ENCODE results near the gene GMPPA.

The GMPPA gene

DNA sequence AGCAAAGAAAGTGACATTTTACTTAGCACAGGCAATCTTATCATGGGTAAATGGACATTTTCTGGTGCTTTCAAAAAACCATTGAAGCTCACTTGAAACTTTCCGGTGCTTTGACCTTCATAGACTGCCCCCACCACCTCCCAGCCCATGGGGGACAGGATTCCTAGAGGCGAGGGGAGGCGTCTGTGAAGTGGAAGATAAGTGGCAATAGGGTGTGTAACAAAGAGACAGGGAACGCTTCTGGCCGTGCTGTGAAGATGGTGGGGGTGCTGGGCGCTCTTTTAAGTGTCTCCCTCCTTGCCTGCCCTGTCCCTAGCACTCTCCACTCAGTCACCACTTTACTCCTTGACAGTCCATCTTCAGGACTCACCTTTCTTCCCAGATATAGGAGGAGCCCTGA is 23.4 kb upstream of the GMPPA start:
- Mint-ChIP-seq H3K4me3 (no peak overlapping the region), H3K36me3 (ENCODE audit: low read depth) (no peaks in the 10 kb centered on the region), H3K27ac (no peak overlapping the region), H3K27me3 (ENCODE audit: low read depth) (peaks cover 3% of the 10 kb centered on the region), H3K9me3 (no peaks in the 10 kb centered on the region), H3K4me1 (ENCODE audit: low read depth) (peaks cover 3% of the 10 kb centered on the region)

DNA sequence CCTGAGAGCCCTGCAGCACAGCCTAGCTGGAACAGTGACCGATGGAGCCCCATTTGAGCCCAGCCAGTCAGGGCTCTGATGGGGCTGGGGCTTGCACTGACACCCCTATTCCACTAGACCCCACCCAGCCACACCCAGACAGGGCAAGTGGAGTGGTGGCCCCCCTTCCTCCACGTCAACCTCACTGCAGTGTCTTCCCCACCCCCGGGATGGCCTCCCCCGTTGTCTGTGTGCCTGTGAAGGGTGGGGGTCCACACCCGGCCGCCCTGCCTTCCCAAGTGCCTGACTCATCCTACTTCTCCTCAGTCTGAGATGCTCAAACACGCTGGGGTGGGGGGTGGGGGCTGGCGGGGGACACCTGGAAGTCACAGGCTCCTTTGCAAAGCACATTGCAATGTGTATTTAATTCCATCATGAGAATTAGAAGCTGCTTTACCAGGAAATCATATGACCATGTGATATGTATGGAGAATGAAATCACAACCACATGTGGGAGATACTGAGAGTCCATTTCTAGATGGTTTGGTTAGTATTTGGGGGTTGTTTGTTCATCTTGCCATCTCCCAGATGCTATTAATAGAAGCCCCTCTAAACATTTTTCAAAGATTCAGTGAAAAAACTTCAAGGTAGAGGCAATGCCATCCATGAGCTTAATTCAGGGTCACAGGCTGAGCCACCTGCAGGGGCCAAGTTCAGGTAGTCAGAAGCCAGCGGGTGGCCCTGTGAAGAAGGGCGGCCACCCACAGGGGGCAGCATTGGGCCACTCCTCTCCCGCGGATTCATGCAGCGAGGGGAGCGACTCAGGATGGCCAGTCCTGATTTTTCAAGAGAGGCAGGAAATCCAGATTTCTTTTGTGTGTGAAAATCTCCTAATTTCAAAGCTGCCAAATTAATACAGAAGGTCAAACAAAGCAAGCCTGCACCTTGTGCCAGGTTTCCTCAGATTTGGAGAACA is 22.7 kb upstream of the GMPPA start:
- peaks cover 3% of the 10 kb centered on the region for H3K27me3 Mint-ChIP-seq (ENCODE audit: low read depth)
- no peak overlapping the region for H3K4me3 Mint-ChIP-seq
- peaks cover 3% of the 10 kb centered on the region for H3K4me1 Mint-ChIP-seq (ENCODE audit: low read depth)
- H3K9me3 Mint-ChIP-seq = no peaks in the 10 kb centered on the region
- H3K36me3 Mint-ChIP-seq (ENCODE audit: low read depth) = no peaks in the 10 kb centered on the region
- H3K27ac Mint-ChIP-seq = no peak overlapping the region

DNA sequence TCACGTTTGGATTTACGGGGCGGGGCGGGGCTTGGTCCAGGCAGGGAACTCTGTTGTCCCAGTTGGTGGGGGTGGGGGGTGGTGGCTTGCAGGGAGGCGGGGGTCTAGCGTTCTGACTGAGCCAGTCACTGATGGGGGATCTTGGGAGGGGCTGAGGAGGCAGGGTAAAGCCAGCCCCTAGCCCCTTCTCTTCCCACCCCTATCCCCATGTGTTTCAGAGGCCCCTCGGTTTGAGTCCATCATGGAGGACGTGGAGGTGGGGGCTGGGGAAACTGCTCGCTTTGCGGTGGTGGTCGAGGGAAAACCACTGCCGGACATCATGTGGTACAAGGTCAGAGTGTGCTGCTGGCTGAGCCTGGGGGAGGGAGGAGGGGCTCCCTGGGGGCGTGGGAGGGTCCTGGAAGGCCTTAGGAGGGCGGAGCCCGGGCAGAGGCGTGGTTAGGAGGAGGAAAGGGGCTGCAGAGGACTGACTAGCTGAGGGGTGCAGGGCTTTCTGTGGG is 22.0 kb upstream of the GMPPA start:
- Mint-ChIP-seq H3K27ac (no peak overlapping the region), H3K9me3 (no peaks in the 10 kb centered on the region), H3K4me3 (no peak overlapping the region), H3K4me1 (ENCODE audit: low read depth) (peaks cover 3% of the 10 kb centered on the region), H3K27me3 (ENCODE audit: low read depth) (peaks cover 8% of the 10 kb centered on the region), H3K36me3 (ENCODE audit: low read depth) (no peaks in the 10 kb centered on the region)

DNA sequence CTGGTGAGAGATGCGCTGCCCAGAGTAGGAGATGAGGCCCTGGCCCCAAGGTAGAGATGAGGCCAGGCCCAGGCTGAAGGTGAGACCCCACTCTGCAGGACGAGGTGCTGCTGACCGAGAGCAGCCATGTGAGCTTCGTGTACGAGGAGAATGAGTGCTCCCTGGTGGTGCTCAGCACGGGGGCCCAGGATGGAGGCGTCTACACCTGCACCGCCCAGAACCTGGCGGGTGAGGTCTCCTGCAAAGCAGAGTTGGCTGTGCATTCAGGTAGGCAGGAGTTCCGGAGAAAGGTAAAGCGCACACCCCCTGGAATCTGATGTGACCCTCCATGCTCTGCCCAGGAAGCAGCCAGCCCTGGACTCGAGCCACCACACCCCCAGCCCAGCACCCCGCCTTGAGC is 21.5 kb upstream of the GMPPA start:
- Mint-ChIP-seq H3K36me3 (ENCODE audit: low read depth) (no peaks in the 10 kb centered on the region), H3K27ac (no peak overlapping the region), H3K9me3 (no peaks in the 10 kb centered on the region), H3K4me3 (no peak overlapping the region), H3K27me3 (ENCODE audit: low read depth) (peaks cover 11% of the 10 kb centered on the region), H3K4me1 (ENCODE audit: low read depth) (peaks cover 3% of the 10 kb centered on the region)

DNA sequence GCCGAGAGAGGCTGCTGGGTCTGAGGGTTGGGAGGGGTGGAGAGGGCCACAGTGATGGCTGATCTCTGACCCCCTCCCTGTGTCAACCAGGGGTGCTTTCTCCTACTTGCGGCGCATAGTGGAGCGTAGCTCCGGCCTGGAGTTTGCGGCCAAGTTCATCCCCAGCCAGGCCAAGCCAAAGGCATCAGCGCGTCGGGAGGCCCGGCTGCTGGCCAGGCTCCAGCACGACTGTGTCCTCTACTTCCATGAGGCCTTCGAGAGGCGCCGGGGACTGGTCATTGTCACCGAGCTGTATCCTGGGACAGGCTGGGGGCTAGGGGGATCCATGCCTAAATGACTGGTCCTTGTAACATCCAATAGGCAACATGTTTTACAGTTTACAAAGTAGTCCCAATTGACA is 20.9 kb upstream of the GMPPA start:
- Mint-ChIP-seq H3K36me3 (ENCODE audit: low read depth) (no peaks in the 10 kb centered on the region), H3K9me3 (no peaks in the 10 kb centered on the region), H3K27ac (no peak overlapping the region), H3K4me3 (no peak overlapping the region), H3K27me3 (ENCODE audit: low read depth) (peaks cover 16% of the 10 kb centered on the region), H3K4me1 (ENCODE audit: low read depth) (peaks cover 3% of the 10 kb centered on the region)

DNA sequence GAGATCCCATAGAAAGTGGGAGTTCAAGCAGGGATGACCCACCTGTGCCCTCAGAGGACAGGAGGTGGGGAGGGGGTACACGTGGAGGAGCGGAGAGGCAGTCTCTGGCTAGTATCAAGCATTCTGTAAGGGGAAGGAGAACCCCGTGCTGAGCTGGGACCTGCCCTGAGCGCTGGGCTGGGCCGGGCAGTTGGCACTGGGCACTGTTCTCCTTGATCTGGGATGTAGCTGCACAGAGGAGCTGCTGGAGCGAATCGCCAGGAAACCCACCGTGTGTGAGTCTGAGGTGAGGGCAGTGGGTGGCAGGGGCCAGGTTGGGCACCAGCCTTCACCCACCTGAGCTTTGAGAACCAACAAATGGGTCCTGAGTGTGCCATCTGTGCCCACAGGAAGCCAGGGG is 19.8 kb upstream of the GMPPA start:
- Mint-ChIP-seq H3K36me3 (ENCODE audit: low read depth) (no peaks in the 10 kb centered on the region), H3K4me3 (no peak overlapping the region), H3K4me1 (ENCODE audit: low read depth) (peaks cover 3% of the 10 kb centered on the region), H3K27ac (no peak overlapping the region), H3K9me3 (no peaks in the 10 kb centered on the region), H3K27me3 (ENCODE audit: low read depth) (peaks cover 21% of the 10 kb centered on the region)

DNA sequence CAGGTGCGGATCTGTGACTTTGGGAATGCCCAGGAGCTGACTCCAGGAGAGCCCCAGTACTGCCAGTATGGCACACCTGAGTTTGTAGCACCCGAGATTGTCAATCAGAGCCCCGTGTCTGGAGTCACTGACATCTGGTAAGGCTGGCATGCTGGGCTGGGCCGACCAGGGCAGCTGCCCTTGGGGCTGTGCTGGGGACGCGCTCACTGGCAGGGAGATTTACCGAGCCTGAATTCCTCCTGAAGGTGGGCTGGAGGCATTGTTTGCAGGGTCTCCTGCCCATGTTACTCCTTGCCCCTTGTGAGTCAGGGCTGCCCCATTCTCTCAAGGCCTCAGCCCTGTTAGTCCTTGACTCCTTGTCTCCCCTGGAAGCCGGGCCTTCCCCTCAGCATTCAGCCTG is 18.7 kb upstream of the GMPPA start:
- Mint-ChIP-seq H3K4me1 (ENCODE audit: low read depth) (peaks cover 3% of the 10 kb centered on the region), H3K27me3 (ENCODE audit: low read depth) (peaks cover 26% of the 10 kb centered on the region), H3K9me3 (no peaks in the 10 kb centered on the region), H3K27ac (no peak overlapping the region), H3K4me3 (no peak overlapping the region), H3K36me3 (ENCODE audit: low read depth) (no peaks in the 10 kb centered on the region)

DNA sequence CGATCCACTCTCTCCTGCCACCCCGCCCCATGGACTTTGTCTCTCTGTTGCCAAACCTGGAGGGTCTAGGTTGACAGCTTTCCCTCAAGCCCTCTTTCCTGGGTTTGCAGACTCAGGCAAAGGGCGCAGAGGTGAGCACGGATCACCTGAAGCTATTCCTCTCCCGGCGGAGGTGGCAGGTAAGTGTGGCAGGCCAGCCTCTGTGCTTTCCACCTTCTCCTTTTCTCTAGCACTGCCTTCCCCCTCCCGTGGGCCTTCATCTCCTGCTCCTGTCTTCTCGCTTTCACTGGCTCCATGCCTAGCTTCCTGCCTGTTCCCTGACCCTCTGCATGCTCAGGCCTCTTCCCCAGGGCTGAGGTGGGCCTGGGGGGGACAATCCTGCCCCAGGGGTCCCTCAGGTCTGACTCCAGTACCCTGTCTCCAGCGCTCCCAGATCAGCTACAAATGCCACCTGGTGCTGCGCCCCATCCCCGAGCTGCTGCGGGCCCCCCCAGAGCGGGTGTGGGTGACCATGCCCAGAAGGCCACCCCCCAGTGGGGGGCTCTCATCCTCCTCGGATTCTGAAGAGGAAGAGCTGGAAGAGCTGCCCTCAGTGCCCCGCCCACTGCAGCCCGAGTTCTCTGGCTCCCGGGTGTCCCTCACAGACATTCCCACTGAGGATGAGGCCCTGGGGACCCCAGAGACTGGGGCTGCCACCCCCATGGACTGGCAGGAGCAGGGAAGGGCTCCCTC is 15.9 kb upstream of the GMPPA start:
- H3K9me3 Mint-ChIP-seq = no peaks in the 10 kb centered on the region
- H3K27me3 Mint-ChIP-seq (ENCODE audit: low read depth) = peaks cover 50% of the 10 kb centered on the region
- H3K27ac Mint-ChIP-seq = no peak overlapping the region
- no peak overlapping the region for H3K4me3 Mint-ChIP-seq
- no peaks in the 10 kb centered on the region for H3K36me3 Mint-ChIP-seq (ENCODE audit: low read depth)
- no peaks in the 10 kb centered on the region for H3K4me1 Mint-ChIP-seq (ENCODE audit: low read depth)

DNA sequence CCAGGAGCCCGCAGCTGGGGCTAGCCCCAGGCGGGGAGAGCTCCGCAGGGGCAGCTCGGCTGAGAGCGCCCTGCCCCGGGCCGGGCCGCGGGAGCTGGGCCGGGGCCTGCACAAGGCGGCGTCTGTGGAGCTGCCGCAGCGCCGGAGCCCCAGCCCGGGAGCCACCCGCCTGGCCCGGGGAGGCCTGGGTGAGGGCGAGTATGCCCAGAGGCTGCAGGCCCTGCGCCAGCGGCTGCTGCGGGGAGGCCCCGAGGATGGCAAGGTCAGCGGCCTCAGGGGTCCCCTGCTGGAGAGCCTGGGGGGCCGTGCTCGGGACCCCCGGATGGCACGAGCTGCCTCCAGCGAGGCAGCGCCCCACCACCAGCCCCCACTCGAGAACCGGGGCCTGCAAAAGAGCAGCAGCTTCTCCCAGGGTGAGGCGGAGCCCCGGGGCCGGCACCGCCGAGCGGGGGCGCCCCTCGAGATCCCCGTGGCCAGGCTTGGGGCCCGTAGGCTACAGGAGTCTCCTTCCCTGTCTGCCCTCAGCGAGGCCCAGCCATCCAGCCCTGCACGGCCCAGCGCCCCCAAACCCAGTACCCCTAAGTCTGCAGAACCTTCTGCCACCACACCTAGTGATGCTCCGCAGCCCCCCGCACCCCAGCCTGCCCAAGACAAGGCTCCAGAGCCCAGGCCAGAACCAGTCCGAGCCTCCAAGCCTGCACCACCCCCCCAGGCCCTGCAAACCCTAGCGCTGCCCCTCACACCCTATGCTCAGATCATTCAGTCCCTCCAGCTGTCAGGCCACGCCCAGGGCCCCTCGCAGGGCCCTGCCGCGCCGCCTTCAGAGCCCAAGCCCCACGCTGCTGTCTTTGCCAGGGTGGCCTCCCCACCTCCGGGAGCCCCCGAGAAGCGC is 15.0 kb upstream of the GMPPA start:
- no peak overlapping the region for H3K4me3 Mint-ChIP-seq
- H3K27ac Mint-ChIP-seq = no peak overlapping the region
- H3K9me3 Mint-ChIP-seq = no peaks in the 10 kb centered on the region
- no peaks in the 10 kb centered on the region for H3K4me1 Mint-ChIP-seq (ENCODE audit: low read depth)
- H3K36me3 Mint-ChIP-seq (ENCODE audit: low read depth) = no peaks in the 10 kb centered on the region
- peaks cover 50% of the 10 kb centered on the region for H3K27me3 Mint-ChIP-seq (ENCODE audit: low read depth)

DNA sequence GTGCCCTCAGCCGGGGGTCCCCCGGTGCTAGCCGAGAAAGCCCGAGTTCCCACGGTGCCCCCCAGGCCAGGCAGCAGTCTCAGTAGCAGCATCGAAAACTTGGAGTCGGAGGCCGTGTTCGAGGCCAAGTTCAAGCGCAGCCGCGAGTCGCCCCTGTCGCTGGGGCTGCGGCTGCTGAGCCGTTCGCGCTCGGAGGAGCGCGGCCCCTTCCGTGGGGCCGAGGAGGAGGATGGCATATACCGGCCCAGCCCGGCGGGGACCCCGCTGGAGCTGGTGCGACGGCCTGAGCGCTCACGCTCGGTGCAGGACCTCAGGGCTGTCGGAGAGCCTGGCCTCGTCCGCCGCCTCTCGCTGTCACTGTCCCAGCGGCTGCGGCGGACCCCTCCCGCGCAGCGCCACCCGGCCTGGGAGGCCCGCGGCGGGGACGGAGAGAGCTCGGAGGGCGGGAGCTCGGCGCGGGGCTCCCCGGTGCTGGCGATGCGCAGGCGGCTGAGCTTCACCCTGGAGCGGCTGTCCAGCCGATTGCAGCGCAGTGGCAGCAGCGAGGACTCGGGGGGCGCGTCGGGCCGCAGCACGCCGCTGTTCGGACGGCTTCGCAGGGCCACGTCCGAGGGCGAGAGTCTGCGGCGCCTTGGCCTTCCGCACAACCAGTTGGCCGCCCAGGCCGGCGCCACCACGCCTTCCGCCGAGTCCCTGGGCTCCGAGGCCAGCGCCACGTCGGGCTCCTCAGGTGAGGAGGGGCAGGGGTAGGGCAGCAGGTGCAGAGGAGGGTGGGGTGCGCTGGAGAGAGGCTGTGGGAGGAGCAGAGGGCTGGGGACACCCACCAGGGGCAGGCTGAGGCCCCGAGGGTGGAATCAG is 14.1 kb upstream of the GMPPA start:
- no peaks in the 10 kb centered on the region for H3K9me3 Mint-ChIP-seq
- no peak overlapping the region for H3K4me3 Mint-ChIP-seq
- no peak overlapping the region for H3K27ac Mint-ChIP-seq
- H3K4me1 Mint-ChIP-seq (ENCODE audit: low read depth) = no peaks in the 10 kb centered on the region
- H3K27me3 Mint-ChIP-seq (ENCODE audit: low read depth) = peaks cover 50% of the 10 kb centered on the region
- H3K36me3 Mint-ChIP-seq (ENCODE audit: low read depth) = no peaks in the 10 kb centered on the region

DNA sequence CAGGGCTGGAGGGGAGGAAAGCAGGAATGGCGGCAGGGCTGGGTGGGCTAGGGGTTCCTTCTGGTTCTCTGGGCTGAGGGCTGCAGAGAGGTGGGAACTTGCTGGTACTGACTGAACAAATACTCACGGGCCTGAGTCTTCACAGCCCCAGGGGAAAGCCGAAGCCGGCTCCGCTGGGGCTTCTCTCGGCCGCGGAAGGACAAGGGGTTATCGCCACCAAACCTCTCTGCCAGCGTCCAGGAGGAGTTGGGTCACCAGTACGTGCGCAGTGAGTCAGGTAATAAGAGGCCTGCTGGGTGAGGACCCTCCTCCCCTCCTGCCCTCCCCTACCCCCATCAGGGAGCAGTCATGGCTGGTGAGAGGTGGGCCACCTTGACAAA is 13.5 kb upstream of the GMPPA start:
- peaks cover 50% of the 10 kb centered on the region for H3K27me3 Mint-ChIP-seq (ENCODE audit: low read depth)
- H3K4me1 Mint-ChIP-seq (ENCODE audit: low read depth) = no peaks in the 10 kb centered on the region
- H3K27ac Mint-ChIP-seq = no peak overlapping the region
- no peak overlapping the region for H3K4me3 Mint-ChIP-seq
- H3K9me3 Mint-ChIP-seq = no peaks in the 10 kb centered on the region
- no peaks in the 10 kb centered on the region for H3K36me3 Mint-ChIP-seq (ENCODE audit: low read depth)

DNA sequence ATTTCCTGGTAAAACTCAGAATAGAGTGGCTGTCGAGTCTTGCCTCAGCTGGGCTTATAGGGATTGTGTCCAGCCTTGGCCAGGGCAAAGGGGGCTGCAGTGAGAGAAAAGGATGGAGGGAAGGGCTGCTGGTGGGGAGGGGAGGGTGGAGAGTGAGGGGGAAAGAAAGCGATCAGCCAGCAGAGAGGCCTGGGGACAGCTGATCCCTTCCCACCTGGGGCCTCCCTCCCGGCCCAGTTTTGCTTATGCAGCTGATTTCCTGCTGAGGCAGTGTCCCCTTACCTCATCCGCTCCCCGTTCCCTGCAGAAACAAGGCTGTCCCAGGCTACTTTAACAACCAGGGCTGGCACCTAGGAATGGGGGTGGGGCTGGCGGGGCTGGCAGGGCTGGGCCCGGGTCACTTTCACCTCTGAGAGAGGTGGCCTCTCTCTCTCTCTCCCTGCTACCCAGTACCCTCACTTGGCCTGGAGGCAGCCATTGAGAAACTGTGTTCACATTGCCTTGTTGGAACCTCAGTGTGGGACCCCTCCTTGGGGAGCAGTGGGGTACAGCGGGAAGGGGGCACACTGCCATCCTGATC is 12.2 kb upstream of the GMPPA start:
- no peaks in the 10 kb centered on the region for H3K4me1 Mint-ChIP-seq (ENCODE audit: low read depth)
- H3K27ac Mint-ChIP-seq = no peak overlapping the region
- H3K36me3 Mint-ChIP-seq (ENCODE audit: low read depth) = no peaks in the 10 kb centered on the region
- no peak overlapping the region for H3K4me3 Mint-ChIP-seq
- H3K9me3 Mint-ChIP-seq = no peaks in the 10 kb centered on the region
- peaks cover 48% of the 10 kb centered on the region for H3K27me3 Mint-ChIP-seq (ENCODE audit: low read depth)

DNA sequence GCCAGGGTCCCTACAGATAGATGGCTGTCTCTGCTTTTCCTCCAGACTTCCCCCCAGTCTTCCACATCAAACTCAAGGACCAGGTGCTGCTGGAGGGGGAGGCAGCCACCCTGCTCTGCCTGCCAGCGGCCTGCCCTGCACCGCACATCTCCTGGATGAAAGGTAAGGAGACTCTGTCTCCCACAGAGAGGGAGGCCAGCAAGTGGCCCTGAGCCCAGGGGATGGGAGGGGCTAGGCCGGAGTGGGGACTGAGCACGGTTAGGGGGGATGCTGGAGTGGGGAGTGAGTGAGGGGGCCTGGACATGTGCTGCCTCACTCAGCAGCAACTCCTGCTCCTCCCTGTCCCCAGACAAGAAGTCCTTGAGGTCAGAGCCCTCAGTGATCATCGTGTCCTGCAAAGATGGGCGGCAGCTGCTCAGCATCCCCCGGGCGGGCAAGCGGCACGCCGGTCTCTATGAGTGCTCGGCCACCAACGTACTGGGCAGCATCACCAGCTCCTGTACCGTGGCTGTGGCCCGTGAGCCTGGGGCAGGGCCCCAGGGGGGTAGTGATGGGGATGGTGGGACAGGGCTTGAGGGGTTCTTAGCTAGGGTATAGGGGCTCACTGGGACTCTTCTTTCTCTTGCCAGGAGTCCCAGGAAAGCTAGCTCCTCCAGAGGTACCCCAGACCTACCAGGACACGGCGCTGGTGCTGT is 10.4 kb upstream of the GMPPA start:
- H3K9me3 Mint-ChIP-seq = no peaks in the 10 kb centered on the region
- no peak overlapping the region for H3K27ac Mint-ChIP-seq
- H3K4me3 Mint-ChIP-seq = no peak overlapping the region
- H3K27me3 Mint-ChIP-seq (ENCODE audit: low read depth) = peaks cover 40% of the 10 kb centered on the region
- H3K36me3 Mint-ChIP-seq (ENCODE audit: low read depth) = no peaks in the 10 kb centered on the region
- H3K4me1 Mint-ChIP-seq (ENCODE audit: low read depth) = no peaks in the 10 kb centered on the region
